ENCODE measurements around the gene OR52E6. TPM values are rescaled to one million over a fixed set of nuclear protein-coding genes. Genes with fewer than 3 reads are reported as not detected.

OR52E6 gene
- total RNA-seq, 1 donor from 2014 or later, result not detected

DNA sequence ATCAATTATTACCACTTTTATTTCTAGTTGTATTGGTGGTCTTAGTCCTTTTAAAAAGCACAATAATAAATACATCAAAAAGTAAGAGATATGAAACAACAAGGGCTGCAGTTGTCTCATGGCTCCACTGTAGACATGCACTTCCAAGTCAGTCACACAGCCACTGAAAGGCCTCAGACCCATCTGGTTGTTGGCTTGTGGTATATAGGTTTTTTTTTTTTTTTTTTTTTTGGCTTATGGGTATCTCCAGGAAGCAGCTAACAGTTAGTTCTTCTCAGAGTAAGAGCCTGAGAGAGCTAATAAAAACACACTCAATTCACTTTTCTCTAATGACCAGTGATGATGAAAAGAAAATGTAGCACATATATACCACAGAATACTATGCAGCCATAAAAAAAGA lies 6.0 kb upstream of the OR52E6 start:
- H3K4me3 Mint-ChIP-seq (ENCODE audit: unreplicated experiment), result no peak overlapping the region
- H3K4me1 Mint-ChIP-seq (ENCODE audit: low read depth), result no peaks in the 10 kb centered on the region
- peaks cover 11% of the 10 kb centered on the region for H3K9me3 Mint-ChIP-seq (ENCODE audit: low read depth)
- TF ChIP-seq, protein P1, sequence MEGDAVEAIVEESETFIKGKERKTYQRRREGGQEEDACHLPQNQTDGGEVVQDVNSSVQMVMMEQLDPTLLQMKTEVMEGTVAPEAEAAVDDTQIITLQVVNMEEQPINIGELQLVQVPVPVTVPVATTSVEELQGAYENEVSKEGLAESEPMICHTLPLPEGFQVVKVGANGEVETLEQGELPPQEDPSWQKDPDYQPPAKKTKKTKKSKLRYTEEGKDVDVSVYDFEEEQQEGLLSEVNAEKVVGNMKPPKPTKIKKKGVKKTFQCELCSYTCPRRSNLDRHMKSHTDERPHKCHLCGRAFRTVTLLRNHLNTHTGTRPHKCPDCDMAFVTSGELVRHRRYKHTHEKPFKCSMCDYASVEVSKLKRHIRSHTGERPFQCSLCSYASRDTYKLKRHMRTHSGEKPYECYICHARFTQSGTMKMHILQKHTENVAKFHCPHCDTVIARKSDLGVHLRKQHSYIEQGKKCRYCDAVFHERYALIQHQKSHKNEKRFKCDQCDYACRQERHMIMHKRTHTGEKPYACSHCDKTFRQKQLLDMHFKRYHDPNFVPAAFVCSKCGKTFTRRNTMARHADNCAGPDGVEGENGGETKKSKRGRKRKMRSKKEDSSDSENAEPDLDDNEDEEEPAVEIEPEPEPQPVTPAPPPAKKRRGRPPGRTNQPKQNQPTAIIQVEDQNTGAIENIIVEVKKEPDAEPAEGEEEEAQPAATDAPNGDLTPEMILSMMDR (IDR thresholded peaks at IDR 0.05), result no peak
- no peaks in the 10 kb centered on the region for H3K27me3 Mint-ChIP-seq (ENCODE audit: low read depth)
- no peaks in the 10 kb centered on the region for H3K36me3 Mint-ChIP-seq (ENCODE audit: low read depth)
- no peak for DNase-seq (ENCODE audit: low spot score)
- no peak overlapping the region for H3K27ac Mint-ChIP-seq (ENCODE audit: unreplicated experiment)

- no peaks in the 10 kb centered on the region for H3K36me3 Mint-ChIP-seq (ENCODE audit: low read depth)
- no peak overlapping the region for H3K4me3 Mint-ChIP-seq (ENCODE audit: unreplicated experiment)
- TF ChIP-seq, protein P1 (IDR thresholded peaks at IDR 0.05), result no peak
- H3K27ac Mint-ChIP-seq (ENCODE audit: unreplicated experiment), result no peak overlapping the region
- no peaks in the 10 kb centered on the region for H3K4me1 Mint-ChIP-seq (ENCODE audit: low read depth)
- no peak for DNase-seq (ENCODE audit: low spot score)
- no peaks in the 10 kb centered on the region for H3K27me3 Mint-ChIP-seq (ENCODE audit: low read depth)
- H3K9me3 Mint-ChIP-seq (ENCODE audit: low read depth), result peaks cover 6% of the 10 kb centered on the region
These were observed 5.0 kb upstream of the OR52E6 start for GRCh38 chr11:5846701-5847100.

GRCh38 chr11:5837695-5838094 lies 4.0 kb downstream of the OR52E6 start:
- H3K4me1 Mint-ChIP-seq (ENCODE audit: low read depth), result peaks cover 11% of the 10 kb centered on the region
- H3K9me3 Mint-ChIP-seq (ENCODE audit: low read depth), result peaks cover 20% of the 10 kb centered on the region
- no peak overlapping the region for H3K27ac Mint-ChIP-seq (ENCODE audit: unreplicated experiment)
- H3K36me3 Mint-ChIP-seq (ENCODE audit: low read depth), result no peaks in the 10 kb centered on the region
- DNase-seq (ENCODE audit: low spot score), result no peak
- H3K27me3 Mint-ChIP-seq (ENCODE audit: low read depth), result no peaks in the 10 kb centered on the region
- H3K4me3 Mint-ChIP-seq (ENCODE audit: unreplicated experiment), result no peak overlapping the region
- TF ChIP-seq, protein P1 (IDR thresholded peaks at IDR 0.05), result no peak

DNA sequence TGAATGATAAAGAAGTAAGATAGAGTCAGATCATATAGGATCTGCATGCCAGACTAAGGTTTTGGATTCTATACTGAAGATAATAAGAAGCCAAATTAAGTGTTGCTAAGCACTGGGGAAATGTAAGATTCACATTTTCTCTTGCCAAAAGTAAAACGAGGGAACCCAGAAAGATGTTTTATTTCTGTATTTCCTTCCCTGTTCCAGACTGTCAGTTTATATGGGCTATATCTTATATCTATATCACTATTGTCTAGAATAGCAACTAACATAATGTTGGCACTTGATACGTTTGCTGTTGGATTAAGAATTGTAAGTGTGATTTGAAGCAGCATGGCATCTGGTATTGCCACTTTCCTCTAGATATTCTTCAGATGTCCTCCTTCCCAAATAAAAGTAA lies 8.3 kb downstream of the OR52E6 start:
- H3K9me3 Mint-ChIP-seq (ENCODE audit: low read depth), result peaks cover 17% of the 10 kb centered on the region
- H3K4me3 Mint-ChIP-seq (ENCODE audit: unreplicated experiment), result no peak overlapping the region

DNA sequence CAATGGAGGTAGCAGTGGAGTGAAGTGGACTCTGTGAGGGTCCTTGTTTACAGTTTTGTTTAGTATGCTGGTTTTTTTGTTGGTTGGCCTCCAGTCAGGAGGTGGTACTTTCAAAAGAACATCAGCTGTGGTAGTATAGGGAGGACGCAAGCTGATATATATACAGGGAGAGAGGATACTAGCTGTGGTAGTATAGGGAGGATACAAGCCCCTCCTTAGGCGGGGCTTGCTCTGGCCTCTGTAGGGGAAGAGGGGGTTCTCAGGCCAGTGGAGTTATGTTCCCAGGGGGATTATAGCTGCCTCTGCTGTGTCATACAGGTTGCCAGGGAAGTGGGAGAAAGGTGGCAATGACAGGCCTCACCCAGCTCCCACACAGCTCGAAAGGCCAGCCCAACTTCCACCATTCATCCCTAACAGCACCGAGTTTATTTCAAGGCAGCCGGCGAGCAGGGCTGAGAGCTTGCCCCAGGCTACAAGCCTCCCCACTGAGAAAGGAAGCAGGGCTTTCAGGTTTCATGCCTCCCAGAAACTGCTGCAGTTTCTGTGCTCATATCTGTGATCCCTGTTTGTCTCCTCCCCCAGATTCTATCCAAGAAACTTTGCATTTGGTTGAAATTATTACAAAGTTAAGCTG lies 10.4 kb downstream of the OR52E6 start:
- Mint-ChIP-seq H3K4me3 (ENCODE audit: unreplicated experiment) (no peak overlapping the region), H3K27ac (ENCODE audit: unreplicated experiment) (no peak overlapping the region), H3K36me3 (ENCODE audit: low read depth) (no peaks in the 10 kb centered on the region), H3K4me1 (ENCODE audit: low read depth) (no peaks in the 10 kb centered on the region), H3K9me3 (ENCODE audit: low read depth) (peaks cover under 1% of the 10 kb centered on the region), H3K27me3 (ENCODE audit: low read depth) (peaks cover 10% of the 10 kb centered on the region)
- TF ChIP-seq, protein P1 (IDR thresholded peaks at IDR 0.05), result no peak
- DNase-seq (ENCODE audit: low spot score), result no peak

More for the DNA sequence above, 8.3 kb downstream of the OR52E6 start:
- Mint-ChIP-seq H3K27ac (ENCODE audit: unreplicated experiment) (no peak overlapping the region), H3K27me3 (ENCODE audit: low read depth) (peaks cover 10% of the 10 kb centered on the region), H3K36me3 (ENCODE audit: low read depth) (no peaks in the 10 kb centered on the region), H3K4me1 (ENCODE audit: low read depth) (peaks cover 11% of the 10 kb centered on the region)
- no peak for DNase-seq (ENCODE audit: low spot score)
- TF ChIP-seq, protein P1 (IDR thresholded peaks at IDR 0.05), result no peak

Measured in chondrocyte (in vitro differentiated cells).